ENCODE results near the gene FOXI3. TPM values are rescaled to one million over a fixed set of nuclear protein-coding genes. Genes with fewer than 3 reads are reported as not detected.
A peak's percentile ranks its signal among the peaks of the same experiment; 100 is the strongest.

Gene FOXI3
- not detected for total RNA-seq

DNA sequence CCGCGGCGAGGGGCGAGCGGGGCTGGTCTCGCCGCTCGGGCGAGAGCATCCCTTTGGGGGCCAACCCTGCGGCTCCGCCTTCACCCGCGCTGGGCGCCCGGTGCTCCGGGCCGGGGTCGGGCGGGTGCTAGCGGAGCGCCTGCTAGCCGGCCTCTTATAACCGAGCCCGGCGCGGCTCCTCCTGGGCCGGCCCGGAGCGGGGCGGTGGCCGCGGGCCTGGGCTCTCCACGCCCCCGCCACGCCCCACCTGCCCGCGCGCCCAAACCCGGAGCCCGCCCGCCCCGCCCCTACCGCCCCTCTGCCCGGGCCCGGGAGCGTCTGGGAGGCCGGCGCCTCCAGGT lies at the start of gene FOXI3:
FOXI3 (minus strand) TSS at position 129 of the 341 bp plus-strand sequence. CDS start 158 bp downstream, outside the sequence.
- H3K4me1 ChIP-seq = peaks cover 8 to 12% of the 10 kb centered on the region in 2 donors
- H3K36me3 ChIP-seq = no peaks in the 10 kb centered on the region
- H3K9me3 ChIP-seq = no peaks in the 10 kb centered on the region
- DNase-seq = peak in 1 of 2 donors; percentile 10
- H3K4me3 ChIP-seq (replicated peaks in 1 of 3) = peak within 1 kb of the TSS in 1 of 3 donors; percentile 4
- H3K27me3 ChIP-seq = peaks cover 34% of the 10 kb centered on the region
- intact Hi-C loops (cut with DNase I) = no loop called here
- no peak within 1 kb of the TSS for H3K27ac ChIP-seq
- TF ChIP-seq, protein P1, sequence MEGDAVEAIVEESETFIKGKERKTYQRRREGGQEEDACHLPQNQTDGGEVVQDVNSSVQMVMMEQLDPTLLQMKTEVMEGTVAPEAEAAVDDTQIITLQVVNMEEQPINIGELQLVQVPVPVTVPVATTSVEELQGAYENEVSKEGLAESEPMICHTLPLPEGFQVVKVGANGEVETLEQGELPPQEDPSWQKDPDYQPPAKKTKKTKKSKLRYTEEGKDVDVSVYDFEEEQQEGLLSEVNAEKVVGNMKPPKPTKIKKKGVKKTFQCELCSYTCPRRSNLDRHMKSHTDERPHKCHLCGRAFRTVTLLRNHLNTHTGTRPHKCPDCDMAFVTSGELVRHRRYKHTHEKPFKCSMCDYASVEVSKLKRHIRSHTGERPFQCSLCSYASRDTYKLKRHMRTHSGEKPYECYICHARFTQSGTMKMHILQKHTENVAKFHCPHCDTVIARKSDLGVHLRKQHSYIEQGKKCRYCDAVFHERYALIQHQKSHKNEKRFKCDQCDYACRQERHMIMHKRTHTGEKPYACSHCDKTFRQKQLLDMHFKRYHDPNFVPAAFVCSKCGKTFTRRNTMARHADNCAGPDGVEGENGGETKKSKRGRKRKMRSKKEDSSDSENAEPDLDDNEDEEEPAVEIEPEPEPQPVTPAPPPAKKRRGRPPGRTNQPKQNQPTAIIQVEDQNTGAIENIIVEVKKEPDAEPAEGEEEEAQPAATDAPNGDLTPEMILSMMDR (IDR thresholded peaks at IDR 0.05) = no peak
- no peak for TF ChIP-seq POLR2A (IDR thresholded peaks at IDR 0.05)
- WGBS, 2 donors = 0 to 7% methylated on average over 3 to 4 of the region's 48 CpGs

DNA sequence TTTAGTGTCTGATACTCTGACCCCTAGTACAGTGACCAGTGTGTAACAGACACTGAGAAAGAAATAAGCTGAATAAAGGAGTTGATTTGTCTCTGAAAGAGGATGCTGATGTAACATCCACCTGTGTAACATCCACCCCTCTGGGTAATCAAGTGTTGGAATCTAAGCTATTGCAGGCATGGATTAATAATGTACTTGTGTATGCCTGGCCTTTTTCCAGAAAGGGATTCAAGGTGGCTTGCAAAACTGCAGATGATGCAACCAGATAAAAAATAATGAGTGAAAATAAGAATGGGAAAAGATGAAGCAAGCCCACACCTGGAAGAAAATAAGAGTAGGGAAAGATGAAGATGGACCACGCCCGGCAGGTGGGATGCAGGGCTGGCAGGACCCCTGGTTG lies 48.2 kb upstream of the FOXI3 start:
- WGBS, 2 donors = 93 to 95% methylated on average over 2 of the region's 2 CpGs

DNA sequence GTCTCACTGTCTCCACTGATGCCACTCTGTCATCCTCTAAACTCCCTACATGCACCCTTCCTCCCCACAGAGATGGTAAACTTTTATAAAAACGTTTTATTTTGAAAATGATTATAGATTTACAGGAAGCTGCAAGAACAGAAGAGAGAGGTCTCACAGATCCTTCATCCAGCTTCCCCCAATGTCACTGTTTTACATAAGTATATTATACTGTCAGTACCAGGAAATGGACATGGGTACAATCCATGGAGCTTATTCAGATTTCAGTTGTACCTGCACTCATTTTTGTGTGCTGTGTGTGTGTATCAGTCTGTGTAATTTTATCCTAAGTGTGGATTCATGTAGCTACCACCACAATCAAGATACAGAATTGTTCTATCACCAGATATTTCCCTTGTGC lies 46.7 kb upstream of the FOXI3 start:
- Histone ChIP-seq H3K9me3 (no peaks in the 10 kb centered on the region), H3K4me3 (replicated peaks in 1 of 3) (no peak overlapping the region), H3K36me3 (no peaks in the 10 kb centered on the region), H3K27me3 (no peaks in the 10 kb centered on the region), H3K27ac (no peak overlapping the region), H3K4me1 (no peaks in the 10 kb centered on the region)
- 43 to 47% methylated on average over 1 of the region's 1 CpG for WGBS, 2 donors
- intact Hi-C loops (cut with DNase I) = no loop called here
- DNase-seq = no peak
- no peak for TF ChIP-seq POLR2A (IDR thresholded peaks at IDR 0.05)
- TF ChIP-seq, protein P1 (IDR thresholded peaks at IDR 0.05) = no peak

More for the DNA sequence above, 48.2 kb upstream of the FOXI3 start:
- intact Hi-C loops (cut with DNase I) = no loop called here
- TF ChIP-seq POLR2A (IDR thresholded peaks at IDR 0.05) = no peak
- TF ChIP-seq, protein P1 (IDR thresholded peaks at IDR 0.05) = no peak
- H3K27me3 ChIP-seq = no peaks in the 10 kb centered on the region
- DNase-seq = no peak
- H3K9me3 ChIP-seq = no peaks in the 10 kb centered on the region
- no peak overlapping the region for H3K4me3 ChIP-seq (replicated peaks in 1 of 3)
- no peaks in the 10 kb centered on the region for H3K4me1 ChIP-seq
- H3K36me3 ChIP-seq = no peaks in the 10 kb centered on the region
- no peak overlapping the region for H3K27ac ChIP-seq

DNA sequence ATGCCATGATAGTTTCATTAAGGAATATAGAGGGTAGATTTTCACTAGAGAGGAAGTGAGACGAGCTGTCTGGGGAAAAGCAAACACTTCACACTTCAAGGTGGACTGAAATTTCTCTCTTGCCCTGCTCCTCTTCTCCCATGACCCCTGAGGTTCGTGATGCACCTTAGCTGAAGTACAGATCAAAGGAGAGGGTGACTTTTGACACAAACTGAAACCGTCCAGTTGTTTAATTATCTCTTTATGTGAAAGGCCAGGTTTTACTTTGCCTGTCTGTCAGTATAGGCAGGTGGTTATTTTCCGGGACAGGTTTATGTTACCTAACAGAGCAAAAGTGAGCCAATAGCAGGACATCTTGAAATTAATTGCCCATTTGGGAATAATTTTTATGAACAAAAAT lies 41.0 kb upstream of the FOXI3 start:
- no peak for DNase-seq
- no peak overlapping the region for H3K27ac ChIP-seq
- TF ChIP-seq POLR2A (IDR thresholded peaks at IDR 0.05) = no peak
- TF ChIP-seq, protein P1 (IDR thresholded peaks at IDR 0.05) = no peak
- intact Hi-C loops (cut with DNase I) = no loop called here
- WGBS, 2 donors = 47 to 57% methylated on average over 4 of the region's 4 CpGs
- H3K4me1 ChIP-seq = no peaks in the 10 kb centered on the region
- H3K4me3 ChIP-seq (replicated peaks in 1 of 3) = no peak overlapping the region
- no peaks in the 10 kb centered on the region for H3K36me3 ChIP-seq
- no peaks in the 10 kb centered on the region for H3K27me3 ChIP-seq
- no peaks in the 10 kb centered on the region for H3K9me3 ChIP-seq

DNA sequence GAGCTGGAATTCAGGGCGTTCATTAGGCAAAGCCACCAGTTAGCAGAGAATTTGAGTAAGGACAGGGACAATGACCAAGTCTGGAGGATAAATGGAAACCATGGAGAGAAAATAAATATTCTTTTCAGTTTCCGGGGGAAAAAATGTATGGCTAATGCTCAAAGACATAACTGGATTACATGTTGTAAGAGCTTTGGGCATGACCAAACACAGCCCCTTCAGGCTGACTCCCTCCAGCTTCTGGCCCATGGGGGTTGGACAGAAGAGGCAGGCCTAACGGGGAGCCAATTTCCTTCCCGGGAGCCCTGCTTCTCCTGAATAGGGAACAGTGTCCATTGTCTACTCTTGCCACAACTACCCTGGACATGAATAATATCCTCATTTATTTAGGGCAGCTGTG lies 39.5 kb upstream of the FOXI3 start:
- H3K4me1 ChIP-seq = no peaks in the 10 kb centered on the region
- intact Hi-C loops (cut with DNase I) = no loop called here
- DNase-seq = no peak
- H3K27ac ChIP-seq = no peak overlapping the region
- H3K27me3 ChIP-seq = no peaks in the 10 kb centered on the region
- WGBS, 2 donors = 66 to 71% methylated on average over 4 of the region's 4 CpGs
- H3K9me3 ChIP-seq = no peaks in the 10 kb centered on the region
- H3K4me3 ChIP-seq (replicated peaks in 1 of 3) = no peak overlapping the region
- H3K36me3 ChIP-seq = no peaks in the 10 kb centered on the region
- TF ChIP-seq, protein P1 (IDR thresholded peaks at IDR 0.05) = no peak
- TF ChIP-seq POLR2A (IDR thresholded peaks at IDR 0.05) = no peak
